ENCODE measurements around the gene AP5Z1.

AP5Z1 gene

GRCh38 chr7:4834601-4835397 lies 59.4 kb downstream of the AP5Z1 start:
- TF ChIP-seq MAX (IDR thresholded peaks at IDR 0.05; ENCODE audit: low read depth, low read length): no peak
- no peak for TF ChIP-seq CTCF (IDR thresholded peaks at IDR 0.05; ENCODE audit: low read depth, low read length)
- no peak for TF ChIP-seq POLR2A (IDR thresholded peaks at IDR 0.05; ENCODE audit: extremely low read depth, insufficient read length)
- no peak for TF ChIP-seq MYC (IDR thresholded peaks at IDR 0.05; ENCODE audit: low read depth, low read length)
- no peak for DNase-seq (ENCODE audit: low read depth)
- H3K4me3 ChIP-seq (ENCODE audit: low read depth, low read length): no peak overlapping the region

- TF ChIP-seq CTCF (IDR thresholded peaks at IDR 0.05; ENCODE audit: low read depth, low read length) (no peak), POLR2A (IDR thresholded peaks at IDR 0.05; ENCODE audit: extremely low read depth, insufficient read length) (no peak), MYC (IDR thresholded peaks at IDR 0.05; ENCODE audit: low read depth, low read length) (no peak), MAX (IDR thresholded peaks at IDR 0.05; ENCODE audit: low read depth, low read length) (no peak)
- DNase-seq (ENCODE audit: low read depth): no peak
- no peak overlapping the region for H3K4me3 ChIP-seq (ENCODE audit: low read depth, low read length)
Observed at GRCh38 chr7:4835398-4836205, 60.2 kb downstream of the AP5Z1 start.

GRCh38 chr7:4836206-4836661 lies 60.8 kb downstream of the AP5Z1 start:
- TF ChIP-seq POLR2A (IDR thresholded peaks at IDR 0.05; ENCODE audit: extremely low read depth, insufficient read length) (no peak), MYC (IDR thresholded peaks at IDR 0.05; ENCODE audit: low read depth, low read length) (no peak), CTCF (IDR thresholded peaks at IDR 0.05; ENCODE audit: low read depth, low read length) (no peak), MAX (IDR thresholded peaks at IDR 0.05; ENCODE audit: low read depth, low read length) (no peak)
- H3K4me3 ChIP-seq (ENCODE audit: low read depth, low read length): no peak overlapping the region
- no peak for DNase-seq (ENCODE audit: low read depth)

- peak; percentile 66 for DNase-seq (ENCODE audit: low read depth)
- H3K4me3 ChIP-seq (ENCODE audit: low read depth, low read length): no peak overlapping the region
- TF ChIP-seq CTCF (IDR thresholded peaks at IDR 0.05; ENCODE audit: low read depth, low read length) (no peak), MYC (IDR thresholded peaks at IDR 0.05; ENCODE audit: low read depth, low read length) (no peak), MAX (IDR thresholded peaks at IDR 0.05; ENCODE audit: low read depth, low read length) (no peak)
Observed at GRCh38 chr7:4837041-4837802, 61.8 kb downstream of the AP5Z1 start.

GRCh38 chr7:4837803-4838625 lies 62.6 kb downstream of the AP5Z1 start:
- H3K4me3 ChIP-seq (ENCODE audit: low read depth, low read length): no peak overlapping the region
- TF ChIP-seq CTCF (IDR thresholded peaks at IDR 0.05; ENCODE audit: low read depth, low read length) (peak; percentile 14), MYC (IDR thresholded peaks at IDR 0.05; ENCODE audit: low read depth, low read length) (no peak), MAX (IDR thresholded peaks at IDR 0.05; ENCODE audit: low read depth, low read length) (no peak)
- peak; percentile 66 for DNase-seq (ENCODE audit: low read depth)

Data from NB4 (cell line).